Thymus (tissue), 11 donors: ENCODE data around the gene WDR27. TPM values are rescaled to one million over a fixed set of nuclear protein-coding genes. Genes with fewer than 3 reads are reported as not detected.
"Not testable (repeated sequence)": the region's sequence is repeated elsewhere in the genome, so short reads cannot be mapped to it uniquely, and the experiment has no call there.

Source experiments
- DNase-seq, 9 donors: peaks; one replicate each; pipeline ENCODE4 v3.0.0-alpha.2; 2013; ENCODE audit warnings: low spot score in 9 of 9, low read depth in 6 of 9, missing footprints in 1 of 9
- H3K27ac ChIP-seq, 2 donors: one replicate each; pipeline ENCODE4 v1.5.1; 2013; ENCODE audit warnings: control low read depth in 1 of 2, low read depth in 1 of 2, low read length in 1 of 2, mild to moderate bottlenecking in 1 of 2, moderate library complexity in 1 of 2
- H3K27me3 ChIP-seq, 2 donors: one replicate each; pipeline ENCODE4 v1.5.1; 2013; ENCODE audit warnings: low read length in 1 of 2; ENCODE audit not compliant: control insufficient read depth in 2 of 2, insufficient read depth in 1 of 2
- H3K36me3 ChIP-seq, 2 donors: one replicate each; pipeline ENCODE4 v1.5.1; 2013; ENCODE audit warnings: low read length in 1 of 2, mild to moderate bottlenecking in 1 of 2, moderate library complexity in 1 of 2; ENCODE audit not compliant: control insufficient read depth in 2 of 2, insufficient read depth in 2 of 2
- H3K4me1 ChIP-seq, 2 donors: one replicate each; pipeline ENCODE4 v1.5.1; 2013; ENCODE audit warnings: low read length in 2 of 2; ENCODE audit not compliant: control insufficient read depth in 2 of 2, insufficient read depth in 2 of 2
- H3K4me3 ChIP-seq, 2 donors: one replicate each; pipeline ENCODE4 v1.5.1; 2013; ENCODE audit warnings: low read length in 2 of 2, control low read depth in 1 of 2, mild to moderate bottlenecking in 1 of 2
- H3K9me3 ChIP-seq, 2 donors: one replicate each; pipeline ENCODE4 v1.5.1; 2013; ENCODE audit warnings: low read length in 1 of 2, mild to moderate bottlenecking in 1 of 2; ENCODE audit not compliant: control insufficient read depth in 2 of 2, insufficient read depth in 1 of 2
- WGBS: extraction: QIAGEN DNeasy Blood & Tissue Kit; methylation state at CpG from one replicate; pipeline ENCODE4 v1.1.7; 2013; 5-methylcytosine and 5-hydroxymethylcytosine counted together
- polyA plus RNA-seq: library from polyadenylated mRNA; stranded (reverse); fragments of 200-250 nt; gene quantifications from one replicate; pipeline ENCODE4 v1.2.3, GENCODE V29; 2013
- total RNA-seq: library from RNA; stranded (reverse); fragments of 120-200 nt; gene quantifications from one replicate; pipeline ENCODE4 v1.2.4, GENCODE V29; 2013
- donor health status: healthy.

The WDR27 gene
- total and polyA plus RNA-seq, 2 donors: 13.9 to 42.0 TPM

DNA sequence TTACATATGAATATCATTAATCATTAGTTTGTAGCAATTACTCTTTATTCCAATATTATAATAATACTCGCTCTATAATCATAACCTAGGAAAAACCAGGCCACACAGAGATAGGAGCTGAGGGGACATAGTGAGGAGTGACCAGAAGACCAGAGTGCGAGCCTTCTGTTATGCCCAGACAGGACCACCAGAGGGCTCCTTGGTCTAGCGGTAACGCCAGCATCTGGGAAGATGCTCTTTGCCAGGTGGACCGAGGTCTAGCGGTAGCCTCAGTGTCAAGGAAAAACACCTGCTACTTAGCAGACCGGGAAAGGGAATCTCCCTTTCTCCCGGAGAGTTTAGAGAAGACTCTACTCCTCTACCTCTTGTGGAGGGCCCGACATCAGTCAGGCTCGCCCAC, 4.7 kb downstream of the WDR27 start:
- H3K27ac ChIP-seq, H3K4me3 ChIP-seq, H3K4me1 ChIP-seq, DNase-seq, H3K27me3 ChIP-seq: not testable (repeated sequence)
- Histone ChIP-seq H3K9me3 (peaks cover 3 to 27% of the 10 kb centered on the region in 2 donors), H3K36me3 (peaks cover 3 to 14% of the 10 kb centered on the region in 2 donors)
- WGBS: 93% methylated on average over 10 of the region's 10 CpGs

DNA sequence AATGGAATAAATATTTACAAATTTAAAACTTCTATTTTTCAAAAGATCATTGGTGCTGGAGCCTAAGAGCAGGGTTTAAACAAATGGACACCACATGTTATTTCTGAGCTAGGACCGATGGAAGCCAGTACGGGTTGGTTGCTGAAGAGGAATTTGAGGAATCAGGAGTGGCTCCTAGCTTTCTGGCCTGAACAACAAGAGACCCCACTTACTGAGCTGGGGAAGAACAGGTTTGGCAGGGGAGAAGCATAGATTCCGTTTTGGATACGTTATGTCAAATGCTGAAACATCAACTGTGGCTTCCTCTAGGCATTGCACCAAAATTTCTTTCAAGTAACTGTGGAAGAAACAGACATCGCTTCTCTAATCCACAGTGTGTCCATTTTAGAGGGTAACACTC, 6.7 kb downstream of the WDR27 start:
- Histone ChIP-seq H3K36me3 (peaks cover 5 to 14% of the 10 kb centered on the region in 2 donors), H3K9me3 (peaks cover 3 to 29% of the 10 kb centered on the region in 2 donors), H3K27ac (no peak overlapping the region), H3K4me1 (peaks cover 0 to 2% of the 10 kb centered on the region in 2 donors), H3K27me3 (no peaks in the 10 kb centered on the region), H3K4me3 (no peak overlapping the region)
- WGBS: 96% methylated on average over 5 of the region's 5 CpGs
- no peak for DNase-seq

DNA sequence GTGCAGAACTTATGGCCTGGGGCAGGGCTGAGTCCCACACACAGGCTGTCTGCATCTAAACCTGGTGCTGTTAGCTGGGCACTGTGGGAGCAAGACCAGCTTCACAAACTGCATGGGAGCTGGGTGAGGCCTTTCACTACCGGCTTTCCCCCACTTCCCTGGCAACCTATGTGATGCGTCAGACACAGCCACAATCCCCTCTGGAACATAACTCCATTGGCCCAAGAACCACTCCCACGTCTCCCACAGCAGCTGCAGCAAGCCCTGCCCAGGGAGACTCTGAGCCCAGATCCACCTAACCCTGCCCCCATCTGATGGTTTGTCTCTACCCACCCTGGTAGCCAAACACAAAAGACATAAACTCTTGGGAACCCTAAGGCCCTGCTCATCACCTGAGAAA, 9.3 kb downstream of the WDR27 start:
- no peak for DNase-seq

DNA sequence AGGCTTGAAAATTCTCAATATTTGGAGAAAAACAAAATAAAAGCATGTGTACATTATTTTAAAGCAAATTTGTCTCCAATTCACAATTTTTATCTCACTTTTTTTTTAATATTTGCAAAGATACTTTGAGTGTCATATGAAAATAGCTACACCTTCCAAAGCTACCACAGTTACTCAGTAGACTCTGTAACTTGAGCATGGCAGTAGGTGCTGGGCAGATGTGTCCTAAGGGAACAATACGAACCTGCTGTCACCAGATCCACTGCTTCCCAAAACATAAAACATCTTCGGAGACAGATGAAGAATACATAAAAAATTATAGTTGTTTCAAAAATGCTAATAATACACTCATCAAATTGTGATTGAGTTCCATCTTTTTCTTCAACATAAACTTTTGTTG, 10.6 kb downstream of the WDR27 start:
- 97% methylated on average over 2 of the region's 2 CpGs for WGBS
- no peak overlapping the region for H3K4me3 ChIP-seq
- peaks cover 8% of the 10 kb centered on the region in 2 donors for H3K36me3 ChIP-seq
- no peaks in the 10 kb centered on the region for H3K27me3 ChIP-seq
- peaks cover 3 to 20% of the 10 kb centered on the region in 2 donors for H3K9me3 ChIP-seq
- no peaks in the 10 kb centered on the region for H3K4me1 ChIP-seq
- no peak overlapping the region for H3K27ac ChIP-seq
- no peak for DNase-seq

More for the DNA sequence above, 9.3 kb downstream of the WDR27 start:
- 97% methylated on average over 3 of the region's 3 CpGs for WGBS
- no peak overlapping the region for H3K4me3 ChIP-seq
- H3K4me1 ChIP-seq: no peaks in the 10 kb centered on the region
- no peak overlapping the region for H3K27ac ChIP-seq
- peaks cover 3 to 33% of the 10 kb centered on the region in 2 donors for H3K9me3 ChIP-seq
- H3K27me3 ChIP-seq: no peaks in the 10 kb centered on the region
- H3K36me3 ChIP-seq: peaks cover 8 to 11% of the 10 kb centered on the region in 2 donors

DNA sequence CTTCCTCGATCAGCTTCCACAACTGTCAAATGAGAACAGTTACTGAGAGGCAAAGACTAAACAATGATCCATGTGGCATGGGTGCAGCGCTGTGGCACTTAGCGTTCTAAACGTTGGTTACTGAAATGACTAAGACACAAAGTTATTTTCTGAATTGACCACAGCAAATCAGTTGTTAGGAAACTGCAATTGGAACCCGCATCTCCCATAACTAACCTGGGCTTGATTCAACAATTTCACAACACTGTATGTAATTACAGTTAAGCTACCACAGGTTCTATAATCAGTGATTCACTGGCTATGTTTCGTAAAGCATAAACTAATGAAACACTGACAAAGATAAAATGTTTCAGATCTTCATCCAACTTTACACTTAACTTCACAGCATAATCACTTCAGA, 12.5 kb downstream of the WDR27 start:
- H3K36me3 ChIP-seq: peaks cover 2 to 8% of the 10 kb centered on the region in 2 donors
- 98% methylated on average over 6 of the region's 6 CpGs for WGBS
- DNase-seq: no peak
- H3K27ac ChIP-seq: no peak overlapping the region
- H3K4me1 ChIP-seq: no peaks in the 10 kb centered on the region
- H3K4me3 ChIP-seq: no peak overlapping the region
- peaks cover 3 to 19% of the 10 kb centered on the region in 2 donors for H3K9me3 ChIP-seq
- no peaks in the 10 kb centered on the region for H3K27me3 ChIP-seq

DNA sequence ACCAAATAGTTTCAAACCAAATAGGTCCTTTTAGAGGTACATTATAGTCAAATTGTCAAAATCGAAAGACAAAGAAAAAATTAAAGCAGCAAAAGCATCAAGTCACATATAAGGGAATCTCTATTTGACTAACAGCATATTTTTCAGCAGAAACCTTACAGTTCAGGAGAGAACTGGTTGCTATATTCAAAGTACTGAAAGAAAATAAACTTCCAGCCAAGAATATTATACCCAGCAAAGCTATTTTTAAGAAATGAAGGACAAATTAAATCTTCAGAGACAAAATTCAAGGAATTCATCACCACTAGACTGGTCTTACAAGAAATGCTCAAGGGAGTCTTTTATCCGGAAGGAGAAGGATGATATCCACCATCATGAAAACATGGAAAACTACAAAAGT, 16.0 kb downstream of the WDR27 start:
- Histone ChIP-seq H3K9me3 (peaks cover 0 to 28% of the 10 kb centered on the region in 2 donors), H3K36me3 (peaks cover 7 to 8% of the 10 kb centered on the region in 2 donors), H3K27ac (no peak overlapping the region), H3K4me1 (no peaks in the 10 kb centered on the region), H3K4me3 (no peak overlapping the region), H3K27me3 (no peaks in the 10 kb centered on the region)
- WGBS: 97% methylated on average over 2 of the region's 2 CpGs
- no peak for DNase-seq

DNA sequence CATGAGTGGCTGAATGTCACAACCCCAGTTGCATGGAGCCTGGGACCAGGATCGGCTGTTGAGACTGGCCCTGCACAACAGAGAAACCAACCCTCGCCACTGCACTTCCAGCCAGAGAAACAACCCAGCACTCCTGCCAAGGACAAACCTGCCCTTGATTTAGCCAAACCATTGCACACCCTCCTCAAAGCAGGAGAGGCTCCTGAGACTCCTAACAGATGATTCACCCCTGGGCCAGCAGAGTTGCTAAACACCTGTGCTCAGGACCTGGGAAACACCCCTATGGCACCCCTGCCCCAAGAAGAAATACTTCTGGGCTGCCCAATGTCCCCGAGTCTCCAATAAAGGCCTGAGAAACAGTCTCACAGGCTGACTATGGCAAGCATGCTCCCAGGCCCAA, 17.8 kb downstream of the WDR27 start:
- Histone ChIP-seq H3K27me3 (no peaks in the 10 kb centered on the region), H3K9me3 (peaks cover 0 to 22% of the 10 kb centered on the region in 2 donors), H3K4me3 (no peak overlapping the region), H3K4me1 (no peaks in the 10 kb centered on the region), H3K36me3 (peaks cover 7% of the 10 kb centered on the region in 2 donors), H3K27ac (no peak overlapping the region)
- DNase-seq: no peak
- 96% methylated on average over 3 of the region's 3 CpGs for WGBS

DNA sequence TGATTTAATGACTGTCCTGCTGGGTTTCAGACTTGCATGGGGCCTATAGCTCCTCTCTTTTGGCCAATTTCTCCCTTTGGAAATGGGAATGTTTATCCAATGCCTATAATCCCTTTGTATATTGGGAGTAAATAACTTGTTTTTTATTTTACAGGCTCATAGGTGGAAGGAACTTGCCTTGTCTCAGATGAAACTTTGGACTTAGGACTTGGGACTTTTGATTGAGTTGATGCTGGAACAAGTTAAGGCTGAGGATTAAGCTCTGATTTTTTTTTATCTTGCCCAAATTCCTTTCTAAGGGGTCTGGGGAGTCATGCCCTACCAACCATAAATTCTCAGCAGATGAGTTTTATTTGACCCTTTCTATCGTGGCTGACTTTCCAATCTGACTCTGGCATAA, 23.5 kb downstream of the WDR27 start:
- Histone ChIP-seq H3K4me1 (no peaks in the 10 kb centered on the region), H3K36me3 (peaks cover 5% of the 10 kb centered on the region in 2 donors), H3K9me3 (peaks cover 0 to 13% of the 10 kb centered on the region in 2 donors), H3K4me3 (no peak overlapping the region), H3K27ac (no peak overlapping the region), H3K27me3 (no peaks in the 10 kb centered on the region)
- no peak for DNase-seq
- WGBS: 97% methylated on average over 1 of the region's 1 CpG

DNA sequence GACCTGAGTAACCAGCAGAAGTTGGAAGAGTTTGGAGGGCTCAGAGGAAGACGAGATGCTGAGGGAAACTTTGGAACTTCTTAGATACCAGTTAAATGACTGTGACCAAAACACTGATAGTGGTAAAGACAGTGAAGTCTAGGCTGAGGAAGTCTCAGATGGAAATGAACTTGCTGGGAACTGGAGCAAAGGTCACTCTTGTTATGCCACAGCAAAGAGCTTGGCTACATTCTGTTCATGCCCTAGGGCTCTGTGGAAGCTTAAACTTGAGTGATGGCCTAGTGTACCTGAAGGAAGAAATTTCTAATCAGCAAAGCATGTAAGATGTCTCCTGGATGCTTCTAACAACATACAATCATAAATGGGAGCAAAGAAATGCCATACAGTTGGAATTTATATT, 24.7 kb downstream of the WDR27 start:
- no peak overlapping the region for H3K27ac ChIP-seq
- peaks cover 1 to 2% of the 10 kb centered on the region in 2 donors for H3K36me3 ChIP-seq
- WGBS: 98% methylated on average over 1 of the region's 1 CpG

DNA sequence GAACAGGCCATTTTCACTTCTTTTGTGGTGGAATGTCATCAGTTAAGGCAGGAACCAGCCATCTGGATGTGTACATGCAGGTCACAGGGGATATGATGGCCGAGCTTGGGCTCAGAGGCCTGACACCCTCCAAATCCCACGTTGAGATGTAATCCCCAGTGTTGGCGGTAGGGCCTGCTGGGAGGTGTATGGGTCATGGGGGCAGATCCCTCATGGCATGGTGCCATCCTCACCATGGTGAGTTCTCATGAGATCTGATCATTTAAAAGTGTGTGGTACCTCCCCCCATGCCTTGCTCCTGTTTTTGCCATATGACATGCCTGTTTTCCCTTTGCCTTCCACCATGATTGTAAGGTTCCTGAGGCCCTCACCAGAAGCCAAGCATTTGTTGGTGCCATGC, 26.8 kb downstream of the WDR27 start:
- H3K36me3 ChIP-seq: peaks cover 7% of the 10 kb centered on the region in 2 donors
- H3K4me3 ChIP-seq: no peak overlapping the region
- DNase-seq: no peak
- no peaks in the 10 kb centered on the region for H3K9me3 ChIP-seq
- no peak overlapping the region for H3K27ac ChIP-seq
- H3K4me1 ChIP-seq: no peaks in the 10 kb centered on the region
- WGBS: 97% methylated on average over 3 of the region's 3 CpGs
- no peaks in the 10 kb centered on the region for H3K27me3 ChIP-seq

More for the DNA sequence above, 24.7 kb downstream of the WDR27 start:
- Histone ChIP-seq H3K27me3 (no peaks in the 10 kb centered on the region), H3K9me3 (peaks cover 0 to 10% of the 10 kb centered on the region in 2 donors), H3K4me3 (no peak overlapping the region), H3K4me1 (no peaks in the 10 kb centered on the region)
- no peak for DNase-seq
